ACHN (cell line): ENCODE measurements around the gene ISYNA1.
A peak's percentile ranks its signal among the peaks of the same experiment; 100 is the strongest.

ENCODE experiments used
- DNase-seq: peaks from one replicate; pipeline ENCODE4 v3.0.0-alpha.2; 2015
- in situ Hi-C: cut with HindIII; loops from 2 replicates; pipeline ENCODE4 v1.10.0; 2017; ENCODE audit warnings: low sequenced_read_pairs, low pct_ligation_motif_present, low pct_unique_long_range_greater_than_20kb

The ISYNA1 gene

GRCh38 chr19:18469069-18469846 lies 31.3 kb upstream of the ISYNA1 start:
- in situ Hi-C loops: no loop called here

DNA sequence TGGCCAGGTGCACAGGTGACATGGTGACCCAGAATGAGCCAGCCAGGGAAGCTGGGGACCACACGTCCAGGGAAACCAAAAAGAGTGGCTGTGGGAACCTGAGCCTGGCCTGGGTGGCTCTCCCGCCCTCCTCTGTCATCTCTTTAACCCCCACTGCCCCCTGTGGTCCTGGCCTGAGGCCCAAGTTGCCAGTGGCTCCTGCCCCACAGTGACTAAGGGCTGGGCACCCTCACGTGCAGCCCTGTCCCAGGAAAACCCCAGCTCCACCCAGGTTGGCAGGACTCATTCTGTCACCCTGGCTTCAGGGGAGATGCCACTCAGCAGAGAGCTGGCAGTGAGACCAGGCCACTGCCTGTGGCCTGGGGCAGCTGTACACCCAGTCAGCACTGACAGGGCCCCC lies 30.6 kb upstream of the ISYNA1 start:
- DNase-seq: peak; percentile 28
- in situ Hi-C loops: no loop called here

More at GRCh38 chr19:18469069-18469846, 31.3 kb upstream of the ISYNA1 start:
- peak; percentile 87 for DNase-seq

DNA sequence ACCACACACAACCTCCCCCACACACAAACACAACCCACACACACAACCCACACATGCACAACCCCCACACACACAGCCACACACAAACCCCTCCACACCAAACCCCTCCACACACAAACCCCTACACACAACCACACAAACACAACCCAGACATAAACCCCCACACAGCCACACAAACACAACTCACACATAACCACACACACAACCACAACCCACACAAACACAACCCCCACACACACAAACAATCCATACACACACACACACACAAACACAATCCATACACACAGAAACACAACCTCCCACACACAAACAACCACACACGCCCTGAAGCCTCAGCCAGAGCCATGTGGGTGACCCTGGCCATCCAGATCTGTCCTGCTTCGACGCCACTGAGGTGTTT lies 30.0 kb upstream of the ISYNA1 start:
- no peak for DNase-seq
- in situ Hi-C loops: no loop called here

GRCh38 chr19:18466354-18466753 lies 28.4 kb upstream of the ISYNA1 start:
- in situ Hi-C loops: no loop called here
- DNase-seq: no peak

GRCh38 chr19:18465964-18466339 lies 28.0 kb upstream of the ISYNA1 start:
- in situ Hi-C loops: no loop called here
- no peak for DNase-seq

- no peak for DNase-seq
- in situ Hi-C loops: no loop called here
Observed at GRCh38 chr19:18465214-18465963, 27.5 kb upstream of the ISYNA1 start.

GRCh38 chr19:18464646-18465045 lies 26.7 kb upstream of the ISYNA1 start:
- no peak for DNase-seq
- in situ Hi-C loops: no loop called here

DNA sequence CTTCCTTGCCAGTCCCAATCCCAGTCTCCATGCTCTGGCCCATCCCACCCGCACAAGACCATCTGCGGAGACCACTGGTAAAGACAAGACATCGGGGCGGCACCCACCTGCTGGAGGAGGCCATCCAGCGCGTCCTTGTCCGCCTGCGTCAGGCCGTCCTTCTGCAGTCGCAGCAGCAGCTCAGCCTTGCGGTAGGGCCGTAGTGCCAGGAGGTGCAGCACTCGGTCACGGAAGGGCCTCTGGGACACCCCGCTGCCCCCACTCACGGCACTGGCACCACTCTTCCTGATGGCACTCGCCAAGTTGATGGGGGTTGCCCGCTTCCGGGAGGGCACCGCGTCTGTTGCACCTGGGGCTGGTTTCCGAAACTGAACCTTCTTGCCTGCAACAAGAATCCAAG lies 23.5 kb upstream of the ISYNA1 start:
- no peak for DNase-seq

GRCh38 chr19:18460900-18461299 lies 23.0 kb upstream of the ISYNA1 start:
- in situ Hi-C loops: no loop called here

More for the DNA sequence above, 23.5 kb upstream of the ISYNA1 start:
- in situ Hi-C loops: no loop called here

GRCh38 chr19:18457483-18458331 lies 19.8 kb upstream of the ISYNA1 start:
- in situ Hi-C loops: no loop called here
- no peak for DNase-seq

More at GRCh38 chr19:18460900-18461299, 23.0 kb upstream of the ISYNA1 start:
- no peak for DNase-seq

GRCh38 chr19:18456974-18457373 lies 19.0 kb upstream of the ISYNA1 start:
- in situ Hi-C loops: no loop called here
- no peak for DNase-seq

DNA sequence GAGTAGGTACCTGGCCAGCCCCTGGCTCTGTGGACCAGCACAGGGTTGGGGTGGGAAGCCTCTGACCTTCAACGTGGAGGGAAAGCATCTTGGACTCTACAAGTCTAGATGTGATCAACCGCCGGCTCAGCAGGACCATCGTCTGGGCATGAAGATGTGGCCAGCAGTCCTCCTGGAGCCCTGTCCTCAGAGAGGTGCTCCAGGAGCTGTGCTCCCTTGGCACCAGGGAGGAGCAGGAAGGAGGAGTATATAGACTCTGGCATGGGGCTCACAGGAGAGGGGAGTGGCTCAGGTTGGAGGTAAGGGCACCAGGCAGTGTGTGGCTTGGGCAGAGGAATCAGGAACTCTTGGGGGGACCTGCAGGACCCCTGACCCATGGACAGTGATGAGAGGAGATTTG lies 18.3 kb upstream of the ISYNA1 start:
- in situ Hi-C loops: no loop called here
- no peak for DNase-seq

- in situ Hi-C loops: no loop called here
- DNase-seq: no peak
Observed at GRCh38 chr19:18453269-18454024, 15.5 kb upstream of the ISYNA1 start.

- DNase-seq: no peak
- in situ Hi-C loops: no loop called here
Observed at GRCh38 chr19:18452386-18452785, 14.5 kb upstream of the ISYNA1 start.

DNA sequence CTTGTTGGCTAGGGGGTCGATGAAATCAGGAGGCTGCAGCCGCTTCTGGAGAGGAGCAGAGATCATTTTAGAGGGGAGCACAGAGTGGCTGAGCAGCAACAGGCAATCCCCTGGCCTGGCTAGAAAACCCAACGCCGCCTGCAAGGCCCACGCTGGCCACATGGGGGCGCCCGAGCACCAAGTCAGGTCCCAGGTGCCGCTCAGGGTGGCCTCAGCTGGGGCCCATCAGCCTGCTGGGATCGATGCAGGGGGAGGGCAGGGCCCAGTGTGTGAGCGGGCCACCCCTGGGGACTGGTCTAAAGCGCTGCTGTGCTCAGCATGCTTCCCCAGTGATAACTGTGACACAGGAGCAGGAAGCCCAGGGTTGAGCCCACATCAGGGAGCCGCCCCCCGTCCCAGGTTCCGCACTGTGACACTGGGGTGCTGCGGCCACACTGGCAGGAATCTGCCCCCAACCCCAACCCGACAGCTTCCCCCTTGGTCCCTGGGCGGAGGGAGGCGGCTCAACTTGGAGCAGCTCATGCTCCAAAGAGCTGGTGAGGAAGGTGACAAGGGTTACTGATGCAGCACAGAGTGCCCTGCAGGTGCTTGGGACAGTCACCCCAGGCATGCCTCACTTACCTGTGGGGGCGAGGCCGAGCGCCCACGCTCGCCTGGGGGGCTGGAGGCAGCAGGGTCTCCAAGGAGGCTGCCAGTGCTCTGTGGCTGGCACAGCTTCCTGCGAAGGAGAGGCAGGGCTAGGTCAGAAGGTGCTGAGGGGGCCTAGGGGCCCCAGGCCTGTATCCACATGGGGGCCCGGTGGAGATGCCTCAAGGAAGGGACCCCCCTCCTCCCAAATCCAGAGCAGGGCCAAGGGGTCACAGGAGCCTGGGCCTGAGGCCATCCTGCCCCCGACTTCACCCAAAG lies 13.3 kb upstream of the ISYNA1 start:
- DNase-seq: peak; percentile 64
- in situ Hi-C loops: no loop called here

DNA sequence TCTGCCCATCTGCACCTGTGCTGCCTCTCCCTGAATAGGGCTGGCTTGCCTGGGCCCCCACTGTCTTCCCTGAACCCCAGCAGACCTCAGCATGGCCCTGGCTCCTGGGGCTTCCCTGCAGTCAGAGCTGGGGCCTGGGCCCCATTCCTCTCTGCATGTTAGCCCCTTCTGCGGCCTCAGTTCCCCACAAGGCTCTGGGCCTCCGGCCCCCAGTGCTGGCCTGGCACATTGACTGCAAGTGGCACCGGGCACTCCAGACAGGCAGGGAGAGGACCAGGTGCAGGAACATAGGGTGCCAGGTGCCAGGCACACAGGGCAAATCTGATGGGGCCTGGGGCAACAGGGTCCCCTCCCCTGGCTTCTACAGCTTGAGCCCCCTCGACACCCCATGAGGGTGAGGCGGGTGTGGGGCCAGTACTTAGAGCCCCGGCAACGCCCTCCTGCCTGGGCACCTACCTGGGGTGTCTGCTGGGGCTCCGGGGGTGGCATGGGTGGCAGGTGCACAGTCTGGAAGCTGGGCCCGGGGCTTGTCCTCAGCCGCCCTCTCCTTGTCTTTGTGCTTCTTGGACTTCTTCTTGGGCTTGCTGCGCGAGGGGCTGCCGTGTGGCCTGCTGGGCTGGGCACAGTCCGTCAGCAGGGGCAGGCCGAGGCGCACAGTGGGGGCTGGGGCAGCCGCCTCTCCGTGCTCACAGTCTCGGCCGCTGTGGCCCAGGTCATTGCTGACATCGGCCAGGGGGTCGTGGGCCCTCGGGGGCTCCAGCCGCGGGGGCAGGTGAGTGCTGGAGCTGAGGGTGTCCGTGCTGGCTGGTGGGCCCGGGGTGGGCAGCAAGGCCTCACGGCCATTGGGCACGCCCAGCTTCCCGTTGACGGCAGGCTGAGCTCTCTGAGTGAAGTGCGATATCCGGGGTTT lies 12.3 kb upstream of the ISYNA1 start:
- DNase-seq: no peak
- in situ Hi-C loops: no loop called here

- DNase-seq: no peak
- in situ Hi-C loops: no loop called here
Observed at GRCh38 chr19:18449552-18449951, 11.6 kb upstream of the ISYNA1 start.
